PC-3 (cell line): Measurements from ENCODE around the gene KIRREL1.

Source experiments
- EZH2 ChIP-seq: fragments of 300-600 bp; sonication (generic); IDR thresholded peaks from one replicate; pipeline ENCODE4 v1.6.1; 2017; ENCODE audit warnings: antibody characterized with exemption, mild to moderate bottlenecking, low read length; ENCODE audit not compliant: unreplicated experiment
- TF ChIP-seq, protein P1 (sequence below): fragments of 300-600 bp; sonication (generic); conservative IDR thresholded peaks from 2 replicates; pipeline ENCODE4 v1.5.1; 2017; ENCODE audit warnings: antibody characterized with exemption, low read depth, mild to moderate bottlenecking, low read length

DNA sequence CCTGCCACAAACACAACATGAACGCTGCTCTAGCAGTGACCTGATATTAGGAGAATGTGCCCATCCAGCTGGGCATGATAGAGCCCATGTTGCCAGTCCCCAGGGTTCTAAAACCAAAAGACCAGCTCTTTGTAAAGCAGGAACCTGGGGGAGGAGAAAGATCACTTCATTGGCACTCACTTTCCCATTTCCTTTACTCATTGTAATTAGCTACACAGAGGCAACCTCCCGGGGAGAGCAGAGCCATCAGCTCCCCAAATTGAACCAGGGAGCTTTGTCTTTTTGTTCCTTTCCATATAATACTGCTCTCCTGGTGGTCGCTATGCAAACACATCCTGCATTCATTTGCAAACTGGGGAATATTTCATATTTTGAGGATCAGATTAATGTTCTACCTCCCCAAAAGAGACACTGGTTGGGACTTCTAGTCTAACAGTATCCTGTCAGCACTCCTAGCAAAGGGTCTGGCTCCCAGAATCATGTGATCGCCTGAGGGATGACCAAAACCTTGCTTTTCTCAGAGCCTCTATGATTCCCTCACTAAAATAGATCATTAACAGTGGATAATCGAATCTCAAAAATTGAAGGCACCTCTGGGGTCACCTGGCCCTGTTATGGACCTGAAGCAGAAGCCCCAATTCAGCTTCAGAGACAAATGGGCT, 110.5 kb downstream of the KIRREL1 start:
- TF ChIP-seq EZH2, result no peak
- TF ChIP-seq, protein P1, sequence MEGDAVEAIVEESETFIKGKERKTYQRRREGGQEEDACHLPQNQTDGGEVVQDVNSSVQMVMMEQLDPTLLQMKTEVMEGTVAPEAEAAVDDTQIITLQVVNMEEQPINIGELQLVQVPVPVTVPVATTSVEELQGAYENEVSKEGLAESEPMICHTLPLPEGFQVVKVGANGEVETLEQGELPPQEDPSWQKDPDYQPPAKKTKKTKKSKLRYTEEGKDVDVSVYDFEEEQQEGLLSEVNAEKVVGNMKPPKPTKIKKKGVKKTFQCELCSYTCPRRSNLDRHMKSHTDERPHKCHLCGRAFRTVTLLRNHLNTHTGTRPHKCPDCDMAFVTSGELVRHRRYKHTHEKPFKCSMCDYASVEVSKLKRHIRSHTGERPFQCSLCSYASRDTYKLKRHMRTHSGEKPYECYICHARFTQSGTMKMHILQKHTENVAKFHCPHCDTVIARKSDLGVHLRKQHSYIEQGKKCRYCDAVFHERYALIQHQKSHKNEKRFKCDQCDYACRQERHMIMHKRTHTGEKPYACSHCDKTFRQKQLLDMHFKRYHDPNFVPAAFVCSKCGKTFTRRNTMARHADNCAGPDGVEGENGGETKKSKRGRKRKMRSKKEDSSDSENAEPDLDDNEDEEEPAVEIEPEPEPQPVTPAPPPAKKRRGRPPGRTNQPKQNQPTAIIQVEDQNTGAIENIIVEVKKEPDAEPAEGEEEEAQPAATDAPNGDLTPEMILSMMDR, result no peak
